H9 (cell line): ENCODE data around the gene AGGF1. TPM values are rescaled to one million over a fixed set of nuclear protein-coding genes. Genes with fewer than 3 reads are reported as not detected.

Experiments used
- DNase-seq: peaks from one replicate; pipeline ENCODE4 v3.0.0-alpha.2; 2017
- H2AFZ ChIP-seq: one replicate; pipeline ENCODE4 v1.6.1; 2013; ENCODE audit warnings: mild to moderate bottlenecking, low read length, control low read depth, moderate library complexity
- H2AK5ac ChIP-seq: 2 replicates; pipeline ENCODE4 v1.6.1; 2013; ENCODE audit warnings: low read length, control low read depth, mixed read lengths; ENCODE audit not compliant: insufficient read length
- H2BK120ac ChIP-seq: one replicate; pipeline ENCODE4 v1.6.1; 2013; ENCODE audit warnings: low read depth, mild to moderate bottlenecking, low read length, control low read depth, inconsistent platforms; ENCODE audit not compliant: poor library complexity, severe bottlenecking
- H2BK12ac ChIP-seq: 2 replicates; pipeline ENCODE4 v1.6.1; 2013; ENCODE audit warnings: low read length, control low read depth, mixed read lengths, low read depth; ENCODE audit not compliant: insufficient read length
- H2BK15ac ChIP-seq: 2 replicates; pipeline ENCODE4 v1.6.1; 2013; ENCODE audit warnings: low read depth, low read length, control low read depth
- H2BK20ac ChIP-seq: one replicate; pipeline ENCODE4 v1.6.1; 2013; ENCODE audit warnings: low read depth, mild to moderate bottlenecking, low read length, control low read depth, inconsistent platforms; ENCODE audit not compliant: poor library complexity, severe bottlenecking
- H2BK5ac ChIP-seq: 2 replicates; pipeline ENCODE4 v1.6.1; 2013; ENCODE audit warnings: low read length, control low read depth, mixed read lengths; ENCODE audit not compliant: insufficient read length
- H3K14ac ChIP-seq: 2 replicates; pipeline ENCODE4 v1.6.1; 2013; ENCODE audit warnings: low read length, control low read depth; ENCODE audit not compliant: insufficient read depth
- H3K18ac ChIP-seq: 2 replicates; pipeline ENCODE4 v1.6.1; 2013; ENCODE audit warnings: low read depth, mild to moderate bottlenecking, mixed read lengths, low read length, control low read depth; ENCODE audit not compliant: insufficient read length
- H3K23ac ChIP-seq: 2 replicates; pipeline ENCODE4 v1.6.1; 2013; ENCODE audit warnings: low read length, control low read depth, mixed read lengths, low read depth; ENCODE audit not compliant: insufficient read length
- H3K23me2 ChIP-seq: 2 replicates; pipeline ENCODE4 v1.6.1; 2013; ENCODE audit warnings: low read depth, mild to moderate bottlenecking, mixed read lengths, low read length, control low read depth; ENCODE audit not compliant: insufficient read length, poor library complexity, severe bottlenecking
- H3K27ac ChIP-seq: 2 replicates; pipeline ENCODE4 v1.5.1; 2013; ENCODE audit warnings: low read length, control low read depth, mixed read lengths, low read depth; ENCODE audit not compliant: insufficient read length
- H3K27me3 ChIP-seq: 2 replicates; pipeline ENCODE4 v1.6.1; 2013; ENCODE audit warnings: low read length, control low read depth, inconsistent platforms; ENCODE audit not compliant: insufficient read depth
- H3K4ac ChIP-seq: 2 replicates; pipeline ENCODE4 v1.6.1; 2013; ENCODE audit warnings: low read depth, mild to moderate bottlenecking, control low read depth, inconsistent platforms, low read length, moderate library complexity
- H3K4me1 ChIP-seq: 2 replicates; pipeline ENCODE4 v1.6.1; 2013; ENCODE audit warnings: low read length, control low read depth, inconsistent platforms; ENCODE audit not compliant: insufficient read depth
- H3K4me2 ChIP-seq: 2 replicates; pipeline ENCODE4 v1.6.1; 2013; ENCODE audit warnings: low read length, control low read depth, mixed read lengths; ENCODE audit not compliant: insufficient read length, insufficient read depth
- H3K56ac ChIP-seq: 2 replicates; pipeline ENCODE4 v1.6.1; 2013; ENCODE audit warnings: low read depth, mild to moderate bottlenecking, mixed read lengths, low read length, control low read depth; ENCODE audit not compliant: insufficient read length
- H3K79me1 ChIP-seq: 2 replicates; pipeline ENCODE4 v1.6.1; 2013; ENCODE audit warnings: low read depth, mild to moderate bottlenecking, moderate library complexity, low read length, control low read depth, inconsistent platforms; ENCODE audit not compliant: insufficient read depth, poor library complexity, severe bottlenecking
- H3K79me2 ChIP-seq: 2 replicates; pipeline ENCODE4 v1.6.1; 2013; ENCODE audit warnings: low read length, control low read depth, inconsistent platforms; ENCODE audit not compliant: insufficient read depth
- H3K9ac ChIP-seq: 2 replicates; pipeline ENCODE4 v1.6.1; 2013; ENCODE audit warnings: low read length, control low read depth, mixed read lengths; ENCODE audit not compliant: insufficient read length; ENCODE audit errors: extremely low read depth
- H3K9me3 ChIP-seq: one replicate; pipeline ENCODE4 v1.6.1; 2013; ENCODE audit warnings: low read depth, low read length, inconsistent platforms; ENCODE audit not compliant: control insufficient read depth
- H3T11ph ChIP-seq: one replicate; pipeline ENCODE4 v1.6.1; 2013; ENCODE audit warnings: mild to moderate bottlenecking, low read length, control low read depth, inconsistent platforms
- H4K20me1 ChIP-seq: one replicate; pipeline ENCODE4 v1.6.1; 2013; ENCODE audit not compliant: control insufficient read depth, insufficient read length, insufficient read depth
- H4K5ac ChIP-seq: 2 replicates; pipeline ENCODE4 v1.6.1; 2013; ENCODE audit warnings: low read depth, mild to moderate bottlenecking, mixed read lengths, low read length, control low read depth; ENCODE audit not compliant: insufficient read length
- H4K8ac ChIP-seq: replicated peaks from 2 replicates; pipeline ENCODE4 v1.6.1; 2013; ENCODE audit warnings: low read length, control low read depth, mixed read lengths, low read depth; ENCODE audit not compliant: insufficient read length
- H4K91ac ChIP-seq: 2 replicates; pipeline ENCODE4 v1.6.1; 2013; ENCODE audit warnings: low read depth, mild to moderate bottlenecking, moderate library complexity, mixed read lengths, low read length, control low read depth; ENCODE audit not compliant: insufficient read length
- H3K27ac Mint-ChIP-seq, 3 experiments: 2 replicates in 2 of 3; 3 replicates in 1 of 3; pipeline ENCODE4 v1.8.0; 2020 to 2021; ENCODE audit warnings: mixed read lengths in 3 of 3, mild to moderate bottlenecking in 1 of 3, moderate library complexity in 1 of 3
- H3K27me3 Mint-ChIP-seq: 2 replicates; pipeline ENCODE4 v1.8.0; 2021; ENCODE audit warnings: low read depth, mild to moderate bottlenecking, moderate library complexity, mixed read lengths
- H3K36me3 Mint-ChIP-seq, 3 experiments: 2 replicates in 2 of 3; 3 replicates in 1 of 3; pipeline ENCODE4 v1.8.0; 2020 to 2021; ENCODE audit warnings: low read depth in 3 of 3, mixed read lengths in 3 of 3; ENCODE audit not compliant: insufficient read depth in 1 of 3
- H3K4me1 Mint-ChIP-seq, 2 experiments: 2 replicates each; pipeline ENCODE4 v1.8.0; 2020; ENCODE audit warnings: mixed read lengths in 2 of 2
- H3K4me3 Mint-ChIP-seq, 2 experiments: 2 replicates in 1 of 2; 3 replicates in 1 of 2; pipeline ENCODE4 v1.8.0; 2020 to 2021; ENCODE audit warnings: mild to moderate bottlenecking in 2 of 2, mixed read lengths in 2 of 2, moderate library complexity in 1 of 2
- H3K9me3 Mint-ChIP-seq, 2 experiments: 2 replicates in 1 of 2; 3 replicates in 1 of 2; pipeline ENCODE4 v1.8.0; 2020; ENCODE audit warnings: mild to moderate bottlenecking in 2 of 2, mixed read lengths in 2 of 2, moderate library complexity in 1 of 2
- WGBS: extraction: QIAGEN DNeasy Blood & Tissue Kit; methylation state at CpG from one replicate; pipeline ENCODE4 v1.1.7; 2013; ENCODE audit warnings: missing lambda C conversion rate, low lambda C conversion rate, mixed read lengths; ENCODE audit not compliant: insufficient read length; ENCODE audit errors: extremely low coverage; 5-methylcytosine and 5-hydroxymethylcytosine counted together
- total RNA-seq: library from RNA; stranded (reverse); gene quantifications from 2 replicates; pipeline ENCODE4 v1.2.1, GENCODE V29; 2021
- TF ChIP-seq, protein P1 (sequence below): fragments of 200-600 bp; sonication (generic); conservative IDR thresholded peaks from 3 replicates; pipeline ENCODE4 v1.8.0; 2021; ENCODE audit warnings: antibody characterized with exemption, mild to moderate bottlenecking

Gene AGGF1
- total RNA-seq, 1 experiment from 2014 or later, result 13.6 TPM

DNA sequence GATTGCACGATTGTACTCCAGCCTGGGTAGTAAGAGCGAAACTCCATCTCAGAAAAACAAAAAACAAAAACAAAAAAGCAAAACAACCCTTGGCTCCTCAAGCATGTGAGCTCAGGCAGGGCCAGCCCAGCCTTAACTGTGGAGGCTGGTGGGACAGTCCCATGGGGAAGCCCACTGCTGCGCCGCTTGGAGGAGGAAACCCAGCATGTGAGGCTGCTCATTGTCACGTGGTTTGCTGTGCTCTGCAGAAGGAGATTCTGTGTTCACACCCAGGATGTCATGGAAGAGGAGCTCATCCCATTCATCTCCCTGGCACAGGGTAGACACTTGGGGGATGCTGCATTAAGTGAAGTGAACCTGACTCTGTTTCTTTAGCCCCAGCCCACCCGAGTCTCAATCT, 52.9 kb downstream of the AGGF1 start:
- H3K79me2 ChIP-seq, result no peaks in the 10 kb centered on the region
- H3K27me3 Mint-ChIP-seq, result no peaks in the 10 kb centered on the region; the same call in 1 of the 2 replicates
- H3K36me3 Mint-ChIP-seq, result peaks cover 6 to 21% (median 17%) of the 10 kb centered on the region in 3 experiments; a peak in 6 of 7 replicates
- H3K4ac ChIP-seq, result no peak overlapping the region
- H4K8ac ChIP-seq, result no peak overlapping the region
- no peak overlapping the region for H3K18ac ChIP-seq
- H2BK5ac ChIP-seq, result no peak overlapping the region
- no peak overlapping the region for H3K27ac ChIP-seq
- no peak overlapping the region for H3K4me3 Mint-ChIP-seq
- H4K5ac ChIP-seq, result no peak overlapping the region
- peaks cover 10% of the 10 kb centered on the region for H3K23me2 ChIP-seq
- no peak overlapping the region for H3K23ac ChIP-seq
- H3T11ph ChIP-seq, result no peak overlapping the region
- H3K9me3 Mint-ChIP-seq, result peaks cover 0 to 3% of the 10 kb centered on the region in 2 experiments; a peak in 1 of 5 replicates
- DNase-seq, result no peak
- H2BK20ac ChIP-seq, result no peak overlapping the region
- no peaks in the 10 kb centered on the region for H3K9me3 ChIP-seq
- no peak overlapping the region for H3K56ac ChIP-seq
- H2BK15ac ChIP-seq, result no peak overlapping the region
- no peak overlapping the region for H3K9ac ChIP-seq
- H2AFZ ChIP-seq, result no peak overlapping the region
- H3K4me1 Mint-ChIP-seq, result peaks cover 17 to 21% of the 10 kb centered on the region in 2 experiments
- TF ChIP-seq, protein P1, sequence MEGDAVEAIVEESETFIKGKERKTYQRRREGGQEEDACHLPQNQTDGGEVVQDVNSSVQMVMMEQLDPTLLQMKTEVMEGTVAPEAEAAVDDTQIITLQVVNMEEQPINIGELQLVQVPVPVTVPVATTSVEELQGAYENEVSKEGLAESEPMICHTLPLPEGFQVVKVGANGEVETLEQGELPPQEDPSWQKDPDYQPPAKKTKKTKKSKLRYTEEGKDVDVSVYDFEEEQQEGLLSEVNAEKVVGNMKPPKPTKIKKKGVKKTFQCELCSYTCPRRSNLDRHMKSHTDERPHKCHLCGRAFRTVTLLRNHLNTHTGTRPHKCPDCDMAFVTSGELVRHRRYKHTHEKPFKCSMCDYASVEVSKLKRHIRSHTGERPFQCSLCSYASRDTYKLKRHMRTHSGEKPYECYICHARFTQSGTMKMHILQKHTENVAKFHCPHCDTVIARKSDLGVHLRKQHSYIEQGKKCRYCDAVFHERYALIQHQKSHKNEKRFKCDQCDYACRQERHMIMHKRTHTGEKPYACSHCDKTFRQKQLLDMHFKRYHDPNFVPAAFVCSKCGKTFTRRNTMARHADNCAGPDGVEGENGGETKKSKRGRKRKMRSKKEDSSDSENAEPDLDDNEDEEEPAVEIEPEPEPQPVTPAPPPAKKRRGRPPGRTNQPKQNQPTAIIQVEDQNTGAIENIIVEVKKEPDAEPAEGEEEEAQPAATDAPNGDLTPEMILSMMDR, result no peak
- no peaks in the 10 kb centered on the region for H4K20me1 ChIP-seq
- H2AK5ac ChIP-seq, result no peak overlapping the region
- WGBS, result no CpG with 5 or more reads among the region's 6 CpGs
- no peak overlapping the region for H3K4me2 ChIP-seq
- H3K27ac Mint-ChIP-seq, result no peak overlapping the region
- no peak overlapping the region for H4K91ac ChIP-seq
- H3K27me3 ChIP-seq, result no peaks in the 10 kb centered on the region
- peaks cover 5% of the 10 kb centered on the region; the same call in 1 of the 2 replicates for H3K4me1 ChIP-seq
- no peak overlapping the region for H2BK12ac ChIP-seq
- H3K14ac ChIP-seq, result no peak overlapping the region
- H2BK120ac ChIP-seq, result no peak overlapping the region
- H3K79me1 ChIP-seq, result no peaks in the 10 kb centered on the region
